Neural cell (in vitro differentiated cells): Measurements from ENCODE around the gene MRPL14. TPM values are rescaled to one million over a fixed set of nuclear protein-coding genes. Genes with fewer than 3 reads are reported as not detected.
A peak's percentile ranks its signal among the peaks of the same experiment; 100 is the strongest.

Source experiments
- H2AFZ ChIP-seq: fragments of 200-600, 300-800 bp; sonication (generic), shearing (Covaris generic); 2 replicates; pipeline ENCODE4 v1.6.0; 2014; ENCODE audit warnings: low read depth, mild to moderate bottlenecking, antibody characterized with exemption, low read length, moderate library complexity
- H3F3A ChIP-seq: fragments of 200-600 bp; shearing (Covaris generic); 2 replicates; pipeline ENCODE4 v1.6.1; 2016; ENCODE audit warnings: mild to moderate bottlenecking, moderate library complexity, mixed read lengths, antibody characterized with exemption, low read length; ENCODE audit not compliant: insufficient read depth, poor library complexity, severe bottlenecking
- H3K27ac ChIP-seq: fragments of 200-600, 300-800 bp; sonication (generic), shearing (Covaris generic); 2 replicates; pipeline ENCODE4 v1.5.1; 2014; ENCODE audit warnings: mild to moderate bottlenecking, low read length, moderate library complexity
- H3K27me3 ChIP-seq: fragments of 300-800, 200-600 bp; sonication (generic), shearing (Covaris generic); 2 replicates; pipeline ENCODE4 v1.6.0; 2014; ENCODE audit warnings: mild to moderate bottlenecking, low read depth, low read length, moderate library complexity; ENCODE audit not compliant: insufficient read depth
- H3K36me3 ChIP-seq: fragments of 300-800, 200-600 bp; sonication (generic), shearing (Covaris generic); 2 replicates; pipeline ENCODE4 v1.5.1; 2014; ENCODE audit warnings: mild to moderate bottlenecking, antibody characterized with exemption, low read length, moderate library complexity; ENCODE audit not compliant: insufficient read depth
- H3K4me2 ChIP-seq: fragments of 300-800, 200-600 bp; sonication (generic), shearing (Covaris generic); 2 replicates; pipeline ENCODE4 v1.6.0; 2014; ENCODE audit warnings: mild to moderate bottlenecking, low read length
- H3K4me3 ChIP-seq: fragments of 300-800, 200-600 bp; sonication (generic), shearing (Covaris generic); 2 replicates; pipeline ENCODE4 v1.5.1; 2014; ENCODE audit warnings: mild to moderate bottlenecking, low read length, moderate library complexity
- H3K79me2 ChIP-seq: fragments of 200-600 bp; shearing (Covaris generic); replicated peaks from 2 replicates; pipeline ENCODE4 v1.6.0; 2014; ENCODE audit warnings: mild to moderate bottlenecking, low read length, moderate library complexity; ENCODE audit not compliant: insufficient read depth
- H3K9ac ChIP-seq: fragments of 300-800, 200-600 bp; sonication (generic), shearing (Covaris generic); 2 replicates; pipeline ENCODE4 v1.6.1; 2016; ENCODE audit warnings: mild to moderate bottlenecking, low read length, mixed read lengths
- H3K9me2 ChIP-seq: fragments of 200-600 bp; shearing (Covaris generic); 2 replicates; pipeline ENCODE4 v1.6.1; 2016; ENCODE audit warnings: mild to moderate bottlenecking, low read length, mixed read lengths; ENCODE audit not compliant: insufficient read depth
- H3K9me3 ChIP-seq: fragments of 200-600, 300-800 bp; sonication (generic), shearing (Covaris generic); 2 replicates; pipeline ENCODE4 v1.6.1; 2016; ENCODE audit warnings: mild to moderate bottlenecking, mixed run types, low read length, moderate library complexity, mixed read lengths
- H4K20me1 ChIP-seq: fragments of 200-600 bp; shearing (Covaris generic); 2 replicates; pipeline ENCODE4 v1.6.1; 2016; ENCODE audit warnings: mild to moderate bottlenecking, mixed run types; ENCODE audit not compliant: insufficient read depth
- EP300 ChIP-seq: fragments of 450-650 bp; conservative IDR thresholded peaks from 2 replicates; pipeline ENCODE4 v1.6.1; 2014; ENCODE audit warnings: antibody characterized with exemption, mild to moderate bottlenecking, moderate library complexity; ENCODE audit not compliant: poor library complexity, severe bottlenecking
- EZH2 ChIP-seq: fragments of 200-600, 300-800 bp; shearing (Covaris generic), sonication (generic); IDR thresholded peaks from 2 replicates; pipeline ENCODE4 v1.6.1; 2014; ENCODE audit warnings: antibody characterized with exemption, low read length, borderline replicate concordance, mild to moderate bottlenecking; ENCODE audit not compliant: insufficient read depth, poor library complexity, severe bottlenecking
- MXI1 ChIP-seq: fragments of 450-650 bp; conservative IDR thresholded peaks from 2 replicates; pipeline ENCODE4 v1.6.1; 2014; ENCODE audit warnings: antibody characterized with exemption, mild to moderate bottlenecking; ENCODE audit not compliant: poor library complexity, severe bottlenecking
- POLR2AphosphoS5 ChIP-seq: IDR thresholded peaks from 2 replicates; pipeline ENCODE4 v1.6.1; 2012
- RAD21 ChIP-seq: fragments of 450-650 bp; conservative IDR thresholded peaks from 2 replicates; pipeline ENCODE4 v1.6.1; 2014; ENCODE audit warnings: antibody characterized with exemption, mild to moderate bottlenecking, moderate library complexity
- SMC3 ChIP-seq: fragments of 450-650 bp; conservative IDR thresholded peaks from 2 replicates; pipeline ENCODE4 v1.6.1; 2014; ENCODE audit warnings: antibody characterized with exemption, mild to moderate bottlenecking, moderate library complexity; ENCODE audit not compliant: poor library complexity
- TAF1 ChIP-seq: IDR thresholded peaks from 2 replicates; pipeline ENCODE4 v1.6.1; 2012; ENCODE audit warnings: low read depth
- polyA plus RNA-seq: library from polyadenylated mRNA; depleted of rRNA; stranded (reverse); fragments of >200 nt; gene quantifications from 2 replicates; pipeline ENCODE4 v1.2.3, GENCODE V29; 2014
- TF ChIP-seq, protein P1 (sequence below): IDR thresholded peaks from 2 replicates; pipeline ENCODE4 v1.6.1; 2012; ENCODE audit warnings: borderline replicate concordance
- TF ChIP-seq, protein P2 (sequence below): fragments of 450-650 bp; IDR thresholded peaks from 2 replicates; pipeline ENCODE4 v1.5.1; 2014; ENCODE audit warnings: antibody characterized with exemption, mild to moderate bottlenecking, moderate library complexity; ENCODE audit not compliant: poor library complexity, severe bottlenecking

Gene MRPL14
- polyA plus RNA-seq, 1 donor from 2014 or later, result 66.4 TPM

DNA sequence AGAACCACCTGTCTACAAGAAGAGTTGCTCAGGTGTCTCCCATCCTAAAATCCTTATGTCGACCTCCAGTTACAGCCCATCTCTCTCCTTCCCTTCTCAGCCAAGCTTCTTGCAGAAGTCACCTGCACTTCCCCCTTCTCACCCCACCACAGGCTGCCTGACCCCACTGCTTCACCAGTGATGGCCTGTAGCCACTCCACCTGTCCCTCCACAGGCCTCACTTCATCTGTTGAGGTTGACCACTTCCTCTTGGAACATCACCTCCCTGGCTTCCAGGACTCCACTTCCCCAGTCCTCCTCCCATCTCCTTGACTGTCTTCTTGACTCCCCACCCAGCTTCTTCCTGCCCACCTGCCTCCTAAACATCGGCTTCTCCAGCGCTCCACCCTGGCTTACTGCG, 25.4 kb downstream of the MRPL14 start:
- H3K79me2 ChIP-seq, result no peaks in the 10 kb centered on the region
- H3F3A ChIP-seq, result no peaks in the 10 kb centered on the region
- no peak overlapping the region for H3K27ac ChIP-seq
- no peaks in the 10 kb centered on the region for H4K20me1 ChIP-seq
- no peak overlapping the region for H3K4me2 ChIP-seq
- no peak overlapping the region for H3K9ac ChIP-seq
- H3K9me3 ChIP-seq, result no peaks in the 10 kb centered on the region
- no peak for TF ChIP-seq TAF1
- no peaks in the 10 kb centered on the region for H3K9me2 ChIP-seq
- H3K36me3 ChIP-seq, result no peaks in the 10 kb centered on the region
- no peaks in the 10 kb centered on the region for H3K27me3 ChIP-seq
- H3K4me3 ChIP-seq, result no peak overlapping the region
- no peak overlapping the region for H2AFZ ChIP-seq

DNA sequence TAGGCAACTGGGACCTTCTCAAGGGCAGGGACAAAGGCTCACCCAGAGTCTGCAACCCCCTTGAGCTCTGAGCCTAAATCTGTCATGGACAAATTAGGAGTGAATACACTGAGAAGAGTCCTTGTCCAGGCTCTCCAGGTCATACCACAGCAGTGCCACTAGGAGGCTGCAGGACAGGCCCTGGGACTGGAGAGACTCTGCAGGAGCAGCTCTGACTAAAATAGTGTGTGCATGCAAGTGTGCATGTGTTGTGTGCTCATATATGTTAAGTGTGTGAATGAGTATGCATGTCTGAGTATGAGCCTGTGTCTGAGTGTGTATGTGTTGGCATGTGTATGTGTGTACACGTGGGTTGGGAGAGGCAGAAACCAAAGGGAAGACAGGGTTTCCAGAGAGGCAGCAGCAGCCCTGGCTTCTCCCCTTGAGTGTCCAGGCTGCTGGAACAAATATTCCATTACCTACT, 27.1 kb downstream of the MRPL14 start:
- no peaks in the 10 kb centered on the region for H4K20me1 ChIP-seq

DNA sequence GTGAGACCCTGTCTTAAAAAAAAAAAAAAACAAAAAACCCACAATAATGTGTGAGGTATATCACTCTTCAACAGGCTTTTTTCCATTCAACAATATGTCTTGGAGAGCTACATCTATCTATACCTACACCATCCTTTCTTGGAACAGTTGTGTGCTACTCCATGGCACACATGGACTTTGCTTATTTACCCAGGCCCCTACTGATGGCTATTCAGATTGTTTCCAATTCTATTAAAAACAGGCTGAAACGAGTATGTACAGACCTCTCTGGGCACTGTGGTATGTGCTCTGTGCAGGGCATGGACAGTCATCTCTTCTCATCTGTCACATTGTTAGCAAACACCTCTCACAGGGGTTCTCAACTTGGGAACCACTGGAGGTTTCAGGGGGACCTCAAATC, 28.1 kb downstream of the MRPL14 start:
- Histone ChIP-seq H3K9me2 (no peaks in the 10 kb centered on the region), H4K20me1 (no peaks in the 10 kb centered on the region), H3K9me3 (no peaks in the 10 kb centered on the region), H2AFZ (no peak overlapping the region), H3K4me2 (no peak overlapping the region), H3K27ac (no peak overlapping the region), H3K79me2 (no peaks in the 10 kb centered on the region), H3F3A (no peaks in the 10 kb centered on the region), H3K36me3 (no peaks in the 10 kb centered on the region), H3K4me3 (no peak overlapping the region), H3K9ac (no peak overlapping the region), H3K27me3 (no peaks in the 10 kb centered on the region)
- no peak for TF ChIP-seq EP300
- TF ChIP-seq EZH2, result no peak
- TF ChIP-seq, protein P1, sequence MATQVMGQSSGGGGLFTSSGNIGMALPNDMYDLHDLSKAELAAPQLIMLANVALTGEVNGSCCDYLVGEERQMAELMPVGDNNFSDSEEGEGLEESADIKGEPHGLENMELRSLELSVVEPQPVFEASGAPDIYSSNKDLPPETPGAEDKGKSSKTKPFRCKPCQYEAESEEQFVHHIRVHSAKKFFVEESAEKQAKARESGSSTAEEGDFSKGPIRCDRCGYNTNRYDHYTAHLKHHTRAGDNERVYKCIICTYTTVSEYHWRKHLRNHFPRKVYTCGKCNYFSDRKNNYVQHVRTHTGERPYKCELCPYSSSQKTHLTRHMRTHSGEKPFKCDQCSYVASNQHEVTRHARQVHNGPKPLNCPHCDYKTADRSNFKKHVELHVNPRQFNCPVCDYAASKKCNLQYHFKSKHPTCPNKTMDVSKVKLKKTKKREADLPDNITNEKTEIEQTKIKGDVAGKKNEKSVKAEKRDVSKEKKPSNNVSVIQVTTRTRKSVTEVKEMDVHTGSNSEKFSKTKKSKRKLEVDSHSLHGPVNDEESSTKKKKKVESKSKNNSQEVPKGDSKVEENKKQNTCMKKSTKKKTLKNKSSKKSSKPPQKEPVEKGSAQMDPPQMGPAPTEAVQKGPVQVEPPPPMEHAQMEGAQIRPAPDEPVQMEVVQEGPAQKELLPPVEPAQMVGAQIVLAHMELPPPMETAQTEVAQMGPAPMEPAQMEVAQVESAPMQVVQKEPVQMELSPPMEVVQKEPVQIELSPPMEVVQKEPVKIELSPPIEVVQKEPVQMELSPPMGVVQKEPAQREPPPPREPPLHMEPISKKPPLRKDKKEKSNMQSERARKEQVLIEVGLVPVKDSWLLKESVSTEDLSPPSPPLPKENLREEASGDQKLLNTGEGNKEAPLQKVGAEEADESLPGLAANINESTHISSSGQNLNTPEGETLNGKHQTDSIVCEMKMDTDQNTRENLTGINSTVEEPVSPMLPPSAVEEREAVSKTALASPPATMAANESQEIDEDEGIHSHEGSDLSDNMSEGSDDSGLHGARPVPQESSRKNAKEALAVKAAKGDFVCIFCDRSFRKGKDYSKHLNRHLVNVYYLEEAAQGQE, result no peak
- no peak for TF ChIP-seq TAF1
- TF ChIP-seq RAD21, result no peak
- no peak for TF ChIP-seq SMC3
- TF ChIP-seq POLR2AphosphoS5, result no peak
- TF ChIP-seq MXI1, result no peak

More for the DNA sequence above, 27.1 kb downstream of the MRPL14 start:
- no peak overlapping the region for H2AFZ ChIP-seq
- no peaks in the 10 kb centered on the region for H3K27me3 ChIP-seq
- no peaks in the 10 kb centered on the region for H3K9me3 ChIP-seq
- peak; percentile 28 for TF ChIP-seq SMC3
- no peak for TF ChIP-seq EP300
- no peak for TF ChIP-seq EZH2
- TF ChIP-seq, protein P2, sequence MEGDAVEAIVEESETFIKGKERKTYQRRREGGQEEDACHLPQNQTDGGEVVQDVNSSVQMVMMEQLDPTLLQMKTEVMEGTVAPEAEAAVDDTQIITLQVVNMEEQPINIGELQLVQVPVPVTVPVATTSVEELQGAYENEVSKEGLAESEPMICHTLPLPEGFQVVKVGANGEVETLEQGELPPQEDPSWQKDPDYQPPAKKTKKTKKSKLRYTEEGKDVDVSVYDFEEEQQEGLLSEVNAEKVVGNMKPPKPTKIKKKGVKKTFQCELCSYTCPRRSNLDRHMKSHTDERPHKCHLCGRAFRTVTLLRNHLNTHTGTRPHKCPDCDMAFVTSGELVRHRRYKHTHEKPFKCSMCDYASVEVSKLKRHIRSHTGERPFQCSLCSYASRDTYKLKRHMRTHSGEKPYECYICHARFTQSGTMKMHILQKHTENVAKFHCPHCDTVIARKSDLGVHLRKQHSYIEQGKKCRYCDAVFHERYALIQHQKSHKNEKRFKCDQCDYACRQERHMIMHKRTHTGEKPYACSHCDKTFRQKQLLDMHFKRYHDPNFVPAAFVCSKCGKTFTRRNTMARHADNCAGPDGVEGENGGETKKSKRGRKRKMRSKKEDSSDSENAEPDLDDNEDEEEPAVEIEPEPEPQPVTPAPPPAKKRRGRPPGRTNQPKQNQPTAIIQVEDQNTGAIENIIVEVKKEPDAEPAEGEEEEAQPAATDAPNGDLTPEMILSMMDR, result peak; percentile 51
- TF ChIP-seq RAD21, result peak; percentile 24
- no peak for TF ChIP-seq TAF1
- TF ChIP-seq, protein P1, result no peak
- H3K79me2 ChIP-seq, result no peaks in the 10 kb centered on the region
- no peak overlapping the region for H3K4me2 ChIP-seq
- H3F3A ChIP-seq, result no peaks in the 10 kb centered on the region
- H3K36me3 ChIP-seq, result no peaks in the 10 kb centered on the region
- no peak overlapping the region for H3K4me3 ChIP-seq
- no peaks in the 10 kb centered on the region for H3K9me2 ChIP-seq
- no peak overlapping the region for H3K27ac ChIP-seq
- H3K9ac ChIP-seq, result no peak overlapping the region
